A549 (cell line): ENCODE measurements around the gene ATP1B3. TPM values are rescaled to one million over a fixed set of nuclear protein-coding genes. Genes with fewer than 3 reads are reported as not detected.

ENCODE experiments used
- ATAC-seq, 2 experiments: fragments of 200-7000 bp in 1 of 2; fragments of >200 bp in 1 of 2; cut with Nextera tagmentation in 1 of 2; cut with Tn5 transposase in 1 of 2; 3 replicates each; pipeline versions ENCODE4 v1.8.0 to v1.9.1; 2018 to 2020; ENCODE audit warnings: mild to moderate bottlenecking in 1 of 2, moderate library complexity in 1 of 2
- CTCF ChIA-PET: fragments of 300-600 bp; sonication (Branson Sonifier 250); formaldehyde crosslinking; extraction: SDS; loops from one replicate; lab custom pipeline; 2021; ENCODE audit warnings: antibody characterized with exemption, inconsistent platforms; lab: Yijun Ruan, JAX
- POLR2A ChIA-PET: fragments of 350-600 bp; formaldehyde crosslinking; extraction: SDS; loops from one replicate; lab custom pipeline; 2021; ENCODE audit warnings: antibody characterized with exemption, inconsistent platforms; lab: Yijun Ruan, JAX
- DNase-seq, 2 experiments: peaks; one replicate each; pipeline versions ENCODE4 v3.0.0 to v3.0.0-alpha.2; 2011 to 2016; ENCODE audit warnings: low read depth in 1 of 2, low spot score in 1 of 2
- FAIRE-seq: peaks from 2 replicates; lab custom pipeline; 2011; peaks lifted over from hg19 to GRCh38; lab: Jason Lieb, UNC
- H3K27ac ChIP-seq, 2 experiments: fragments of >200 bp; sonication (Bioruptor Twin); formaldehyde crosslinking; 3 replicates each; pipeline ENCODE4 v1.5.1; 2016 to 2017
- H3K4me1 ChIP-seq: fragments of >200 bp; sonication (Bioruptor Twin); formaldehyde crosslinking; 3 replicates; pipeline ENCODE4 v1.6.1; 2016
- H3K4me2 ChIP-seq: fragments of >200 bp; sonication (Bioruptor Twin); formaldehyde crosslinking; 3 replicates; pipeline ENCODE4 v1.6.1; 2016
- H3K4me3 ChIP-seq: fragments of >200 bp; sonication (Bioruptor Twin); formaldehyde crosslinking; 3 replicates; pipeline ENCODE4 v1.5.1; 2016
- H3K9me3 ChIP-seq: fragments of >200 bp; sonication (Bioruptor Twin); formaldehyde crosslinking; 3 replicates; pipeline ENCODE4 v1.6.1; 2016
- ATOH8 ChIP-seq: fragments of 250-450 bp; sonication (Bioruptor Pico); IDR thresholded peaks from 2 replicates; pipeline ENCODE4 v1.5.0; 2020; ENCODE audit warnings: low read depth, mild to moderate bottlenecking, moderate library complexity
- FOSL2 ChIP-seq, 2 experiments: fragments of 450-650 bp in 1 of 2; fragments of >200 bp in 1 of 2; sonication (Bioruptor Twin) in 1 of 2; formaldehyde crosslinking; IDR thresholded peaks; 2 replicates each; pipeline versions ENCODE4 v1.5.0 to v1.6.1; 2016 to 2020; ENCODE audit warnings: mild to moderate bottlenecking in 1 of 2, moderate library complexity in 1 of 2
- GATA3 ChIP-seq: IDR thresholded peaks from 2 replicates; pipeline ENCODE4 v1.6.1; 2012; ENCODE audit warnings: borderline replicate concordance
- HDAC2 ChIP-seq: fragments of 200-600 bp; sonication (generic); IDR thresholded peaks from 2 replicates; pipeline ENCODE4 v1.6.1; 2016
- HOXB13 ChIP-seq: fragments of 250-450 bp; sonication (Bioruptor Pico); IDR thresholded peaks from 2 replicates; pipeline ENCODE4 v1.5.0; 2020; ENCODE audit warnings: low read depth, mild to moderate bottlenecking, moderate library complexity
- JUN ChIP-seq, 2 experiments: fragments of >200 bp; sonication (Bioruptor Twin); formaldehyde crosslinking; IDR thresholded peaks; 2 replicates in 1 of 2; 3 replicates in 1 of 2; pipeline ENCODE4 v1.6.1; 2016 to 2017
- JUNB ChIP-seq: fragments of >200 bp; sonication (Bioruptor Twin); formaldehyde crosslinking; IDR thresholded peaks from 2 replicates; pipeline ENCODE4 v1.6.1; 2016
- MAZ ChIP-seq: fragments of 150-350 bp; IDR thresholded peaks from 2 replicates; pipeline ENCODE4 v1.6.1; 2014; ENCODE audit warnings: antibody characterized with exemption, low read depth, low read length, borderline replicate concordance
- MYC ChIP-seq: IDR thresholded peaks from 2 replicates; pipeline ENCODE4 v1.6.1; 2012; ENCODE audit warnings: mild to moderate bottlenecking, inconsistent platforms, low read length, improper control_type of control experiment, borderline replicate concordance
- NFE2L2 ChIP-seq: fragments of 150-350 bp; conservative IDR thresholded peaks from 2 replicates; pipeline ENCODE4 v1.6.1; 2014; ENCODE audit warnings: low read length
- PBX3 ChIP-seq: IDR thresholded peaks from 2 replicates; pipeline ENCODE4 v1.6.1; 2012
- PHF8 ChIP-seq: fragments of 200-600 bp; sonication (generic); IDR thresholded peaks from 2 replicates; pipeline ENCODE4 v1.6.1; 2016; ENCODE audit warnings: low read depth, mild to moderate bottlenecking, antibody characterized with exemption, moderate library complexity, borderline replicate concordance
- RAD21 ChIP-seq, 2 experiments: fragments of >200 bp in 1 of 2; sonication (Bioruptor Twin) in 1 of 2; formaldehyde crosslinking in 1 of 2; IDR thresholded peaks in 1 of 2; conservative IDR thresholded peaks in 1 of 2; 2 replicates in 1 of 2; 3 replicates in 1 of 2; pipeline ENCODE4 v1.6.1; 2012 to 2018; ENCODE audit warnings: inconsistent platforms in 1 of 2
- RARB ChIP-seq: fragments of 250-450 bp; sonication (Bioruptor Pico); IDR thresholded peaks from 2 replicates; pipeline ENCODE4 v1.8.0; 2021; ENCODE audit warnings: mild to moderate bottlenecking, moderate library complexity
- RCOR1 ChIP-seq: fragments of 150-350 bp; IDR thresholded peaks from 2 replicates; pipeline ENCODE4 v1.6.1; 2014; ENCODE audit warnings: antibody characterized with exemption, low read length, low read depth
- RFX5 ChIP-seq: fragments of 450-650 bp; IDR thresholded peaks from 2 replicates; pipeline ENCODE4 v1.7.1; 2014; ENCODE audit warnings: antibody characterized with exemption, mild to moderate bottlenecking, moderate library complexity
- RNF2 ChIP-seq: fragments of 200-600 bp; sonication (generic); IDR thresholded peaks from 2 replicates; pipeline ENCODE4 v1.6.1; 2016; ENCODE audit warnings: low read depth, mild to moderate bottlenecking, antibody characterized with exemption, moderate library complexity, borderline replicate concordance
- SMC3 ChIP-seq: fragments of >200 bp; sonication (Bioruptor Twin); formaldehyde crosslinking; IDR thresholded peaks from 3 replicates; pipeline ENCODE4 v1.6.1; 2018; ENCODE audit warnings: inconsistent platforms
- TFCP2L1 ChIP-seq: fragments of 250-450 bp; sonication (Bioruptor Pico); IDR thresholded peaks from 2 replicates; pipeline ENCODE4 v1.5.0; 2021; ENCODE audit warnings: mild to moderate bottlenecking
- ZFP36 ChIP-seq: fragments of 450-650 bp; IDR thresholded peaks from 2 replicates; pipeline ENCODE4 v1.6.1; 2014; ENCODE audit warnings: borderline replicate concordance; ENCODE audit not compliant: partially characterized antibody
- ZNF302 ChIP-seq: fragments of 250-450 bp; sonication (Bioruptor Pico); IDR thresholded peaks from 2 replicates; pipeline ENCODE4 v1.9.0; 2021; ENCODE audit warnings: inconsistent platforms, mild to moderate bottlenecking, moderate library complexity
- WGBS: methylation state at CpG from one replicate; pipeline ENCODE4 v1.1.6; 2017; ENCODE audit errors: missing lambda C conversion rate; 5-methylcytosine and 5-hydroxymethylcytosine counted together
- polyA plus RNA-seq, 4 experiments: library from polyadenylated mRNA; depleted of rRNA in 3 of 4; stranded (reverse); fragments of >200 nt; fragmentation: RNase III in 1 of 4; extraction: RNeasy Plus Mini Kit Qiagen cat#74134 plus additional on column Dnase treatment in 1 of 4; gene quantifications; 2 replicates in 3 of 4; 3 replicates in 1 of 4; pipeline ENCODE4 v1.2.3, GENCODE V29; 2011 to 2017
- TF ChIP-seq, protein P1 (sequence below): fragments of >200 bp; sonication (Bioruptor Twin); formaldehyde crosslinking; IDR thresholded peaks from 2 replicates; pipeline ENCODE4 v1.6.1; 2016
- TF ChIP-seq, protein P2 (sequence below): fragments of 450-650 bp; IDR thresholded peaks from 2 replicates; pipeline ENCODE4 v1.6.1; 2014; ENCODE audit warnings: antibody characterized with exemption
- TF ChIP-seq, protein P3 (sequence below): fragments of >200 bp; sonication (Bioruptor Twin); formaldehyde crosslinking; IDR thresholded peaks from 3 replicates; pipeline ENCODE4 v1.6.1; 2016
- TF ChIP-seq, protein P4 (sequence below): fragments of 250-450 bp; sonication (Bioruptor Pico); IDR thresholded peaks from 2 replicates; pipeline ENCODE4 v1.5.0; 2021; ENCODE audit warnings: mild to moderate bottlenecking, moderate library complexity, borderline replicate concordance
- TF ChIP-seq, protein P5 (sequence below): IDR thresholded peaks from 2 replicates; pipeline ENCODE4 v1.6.1; 2012

Gene ATP1B3
- polyA plus RNA-seq, 2 of the 4 experiments (the other 2 are of a cell fraction), result 230 to 306 TPM

GRCh38 chr3:141877911-141878310, 1.5 kb downstream of the ATP1B3 start:
- Histone ChIP-seq H3K4me1 (peaks cover 25% of the 10 kb centered on the region), H3K4me3 (peak overlapping the region; percentile 92), H3K9me3 (no peaks in the 10 kb centered on the region), H3K27ac (peak overlapping the region; percentile 91 to 95), H3K4me2 (peak overlapping the region; percentile 81)
- 3% methylated on average over 3 of the region's 3 CpGs for WGBS
- no peak for ATAC-seq
- TF ChIP-seq FOSL2 (IDR thresholded peaks at IDR 0.05) (no peak), FOSL2 (CRISPR knock-in tag; IDR thresholded peaks at IDR 0.05) (0 out of 2 replicates have a peak, but pooled peaks have one; percentile 21), ATOH8 (CRISPR knock-in tag) (no peak)
- FAIRE-seq, result no peak
- peak; percentile 24 to 29 for DNase-seq
- CTCF ChIA-PET, result interaction anchor here (0.7 to 1.7 kb wide), 7 partner anchors 8 to 299 kb away, joined by 3 to 8 read pairs (median 4); partner anchors contain the start of gene RNF7
- POLR2A ChIA-PET, result interaction anchor here (0.6 to 1.2 kb wide), 4 partner anchors 16 to 329 kb away, joined by 3 to 8 read pairs (median 4); no protein-coding TSS in a partner anchor

DNA sequence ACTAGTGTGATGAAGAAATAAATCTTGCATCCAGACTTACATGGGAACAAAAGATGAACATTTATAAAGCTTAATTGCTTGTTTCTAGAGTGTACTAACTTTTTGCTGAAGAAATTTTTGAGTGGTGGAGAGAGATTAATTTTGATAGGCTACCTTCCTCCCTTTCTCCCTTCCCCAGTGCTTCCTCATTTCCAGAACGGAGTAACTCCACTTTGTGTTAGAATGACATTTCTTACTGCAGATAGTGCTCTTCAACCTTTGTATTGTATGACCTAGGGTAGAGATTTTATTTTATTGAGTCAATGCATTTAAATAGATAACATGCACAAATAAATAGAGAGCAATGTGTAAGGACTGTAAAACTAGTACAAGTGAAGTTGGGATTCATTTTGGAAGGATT, 1.9 kb downstream of the ATP1B3 start:
- peak overlapping the region; percentile 92 for H3K4me3 ChIP-seq
- no peak for FAIRE-seq
- H3K4me1 ChIP-seq, result peaks cover 25% of the 10 kb centered on the region
- CTCF ChIA-PET, result interaction anchor here (0.9 to 1.7 kb wide), 4 partner anchors 9 to 140 kb away, joined by 3 to 8 read pairs (median 4); partner anchors contain the start of gene RNF7
- POLR2A ChIA-PET, result interaction anchor here (0.7 kb wide), 2 partner anchors 17 to 330 kb away, joined by 5 to 8 read pairs; no protein-coding TSS in a partner anchor
- no peak for TF ChIP-seq RARB (CRISPR knock-in tag)
- TF ChIP-seq MYC, result no peak
- no peak for TF ChIP-seq RAD21 (conservative IDR thresholded peaks at IDR 0.05 in 1 of 2, IDR thresholded peaks at IDR 0.05 in 1 of 2)
- no peak for TF ChIP-seq PBX3
- TF ChIP-seq, protein P1, sequence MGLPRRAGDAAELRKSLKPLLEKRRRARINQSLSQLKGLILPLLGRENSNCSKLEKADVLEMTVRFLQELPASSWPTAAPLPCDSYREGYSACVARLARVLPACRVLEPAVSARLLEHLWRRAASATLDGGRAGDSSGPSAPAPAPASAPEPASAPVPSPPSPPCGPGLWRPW, result no peak
- no peak for TF ChIP-seq ZNF302 (CRISPR knock-in tag)
- TF ChIP-seq, protein P2, sequence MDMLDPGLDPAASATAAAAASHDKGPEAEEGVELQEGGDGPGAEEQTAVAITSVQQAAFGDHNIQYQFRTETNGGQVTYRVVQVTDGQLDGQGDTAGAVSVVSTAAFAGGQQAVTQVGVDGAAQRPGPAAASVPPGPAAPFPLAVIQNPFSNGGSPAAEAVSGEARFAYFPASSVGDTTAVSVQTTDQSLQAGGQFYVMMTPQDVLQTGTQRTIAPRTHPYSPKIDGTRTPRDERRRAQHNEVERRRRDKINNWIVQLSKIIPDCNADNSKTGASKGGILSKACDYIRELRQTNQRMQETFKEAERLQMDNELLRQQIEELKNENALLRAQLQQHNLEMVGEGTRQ, result no peak
- TF ChIP-seq RNF2, result no peak
- no peak for TF ChIP-seq JUN (IDR thresholded peaks at IDR 0.05)
- TF ChIP-seq HDAC2, result no peak
- TF ChIP-seq GATA3, result no peak
- TF ChIP-seq, protein P3, sequence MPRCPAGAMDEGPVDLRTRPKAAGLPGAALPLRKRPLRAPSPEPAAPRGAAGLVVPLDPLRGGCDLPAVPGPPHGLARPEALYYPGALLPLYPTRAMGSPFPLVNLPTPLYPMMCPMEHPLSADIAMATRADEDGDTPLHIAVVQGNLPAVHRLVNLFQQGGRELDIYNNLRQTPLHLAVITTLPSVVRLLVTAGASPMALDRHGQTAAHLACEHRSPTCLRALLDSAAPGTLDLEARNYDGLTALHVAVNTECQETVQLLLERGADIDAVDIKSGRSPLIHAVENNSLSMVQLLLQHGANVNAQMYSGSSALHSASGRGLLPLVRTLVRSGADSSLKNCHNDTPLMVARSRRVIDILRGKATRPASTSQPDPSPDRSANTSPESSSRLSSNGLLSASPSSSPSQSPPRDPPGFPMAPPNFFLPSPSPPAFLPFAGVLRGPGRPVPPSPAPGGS, result no peak
- no peak for TF ChIP-seq TFCP2L1 (CRISPR knock-in tag)
- H3K4me2 ChIP-seq, result peak overlapping the region; percentile 81
- WGBS, result 28% methylated on average over 1 of the region's 1 CpG
- H3K9me3 ChIP-seq, result no peaks in the 10 kb centered on the region
- peak overlapping the region; percentile 91 to 95; a peak in 4 of 6 replicates for H3K27ac ChIP-seq
- no peak for DNase-seq
- ATAC-seq, result no peak

DNA sequence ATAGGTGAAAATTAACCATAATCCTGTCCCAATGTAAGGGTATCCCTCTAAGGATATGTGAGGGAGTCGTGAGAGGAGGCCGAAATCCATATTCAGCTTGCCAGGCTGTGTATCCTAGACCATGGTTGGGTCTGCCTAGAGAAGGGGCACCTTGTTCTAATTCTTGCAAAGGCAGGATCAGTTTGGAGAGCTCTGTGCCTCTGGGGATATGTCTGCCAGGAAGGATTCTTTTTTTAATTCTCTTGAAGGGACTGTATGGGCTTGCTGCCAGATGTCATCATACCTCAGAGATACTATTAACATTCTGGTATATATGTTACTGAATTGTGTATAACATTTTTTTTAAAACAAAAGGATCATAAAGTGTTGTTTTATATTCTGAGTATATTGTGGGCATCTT, 2.4 kb downstream of the ATP1B3 start:
- ChIA-PET POLR2A (no interaction called here), CTCF (interaction anchor here (1.1 to 1.7 kb wide), 3 partner anchors 8 to 140 kb away, joined by 3 to 8 read pairs (median 4); partner anchors contain the start of gene RNF7)
- peak overlapping the region; percentile 92 for H3K4me3 ChIP-seq
- no peak for DNase-seq
- peak overlapping the region; percentile 81 for H3K4me2 ChIP-seq
- FAIRE-seq, result no peak
- peaks cover 25% of the 10 kb centered on the region for H3K4me1 ChIP-seq
- peak overlapping the region; percentile 16 to 54; a peak in 4 of 6 replicates for H3K27ac ChIP-seq
- no peaks in the 10 kb centered on the region for H3K9me3 ChIP-seq
- WGBS, result 78% methylated on average over 2 of the region's 2 CpGs
- no peak for ATAC-seq
- TF ChIP-seq NFE2L2 (no peak), ZFP36 (no peak), RFX5 (no peak), SMC3 (no peak), MYC (no peak), PHF8 (no peak), RCOR1 (no peak), HOXB13 (CRISPR knock-in tag) (no peak), TFCP2L1 (CRISPR knock-in tag) (no peak), MAZ (no peak), JUNB (no peak)
- TF ChIP-seq, protein P4, sequence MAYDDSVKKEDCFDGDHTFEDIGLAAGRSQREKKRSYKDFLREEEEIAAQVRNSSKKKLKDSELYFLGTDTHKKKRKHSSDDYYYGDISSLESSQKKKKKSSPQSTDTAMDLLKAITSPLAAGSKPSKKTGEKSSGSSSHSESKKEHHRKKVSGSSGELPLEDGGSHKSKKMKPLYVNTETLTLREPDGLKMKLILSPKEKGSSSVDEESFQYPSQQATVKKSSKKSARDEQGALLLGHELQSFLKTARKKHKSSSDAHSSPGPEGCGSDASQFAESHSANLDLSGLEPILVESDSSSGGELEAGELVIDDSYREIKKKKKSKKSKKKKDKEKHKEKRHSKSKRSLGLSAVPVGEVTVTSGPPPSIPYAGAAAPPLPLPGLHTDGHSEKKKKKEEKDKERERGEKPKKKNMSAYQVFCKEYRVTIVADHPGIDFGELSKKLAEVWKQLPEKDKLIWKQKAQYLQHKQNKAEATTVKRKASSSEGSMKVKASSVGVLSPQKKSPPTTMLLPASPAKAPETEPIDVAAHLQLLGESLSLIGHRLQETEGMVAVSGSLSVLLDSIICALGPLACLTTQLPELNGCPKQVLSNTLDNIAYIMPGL (CRISPR knock-in tag), result no peak
- TF ChIP-seq, protein P5, sequence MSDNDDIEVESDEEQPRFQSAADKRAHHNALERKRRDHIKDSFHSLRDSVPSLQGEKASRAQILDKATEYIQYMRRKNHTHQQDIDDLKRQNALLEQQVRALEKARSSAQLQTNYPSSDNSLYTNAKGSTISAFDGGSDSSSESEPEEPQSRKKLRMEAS, result no peak
